HG03196 (cell line): Measurements from ENCODE around the gene PRDM13.
A peak's percentile ranks its signal among the peaks of the same experiment; 100 is the strongest.
"Not testable (repeated sequence)": the region's sequence is repeated elsewhere in the genome, so short reads cannot be mapped to it uniquely, and the experiment has no call there.

Source experiments
- ATAC-seq: cut with Tn5 transposase; IDR thresholded peaks from one replicate; pipeline ENCODE4 v1.9.1; 2021; ENCODE audit not compliant: unreplicated experiment

Gene PRDM13

DNA sequence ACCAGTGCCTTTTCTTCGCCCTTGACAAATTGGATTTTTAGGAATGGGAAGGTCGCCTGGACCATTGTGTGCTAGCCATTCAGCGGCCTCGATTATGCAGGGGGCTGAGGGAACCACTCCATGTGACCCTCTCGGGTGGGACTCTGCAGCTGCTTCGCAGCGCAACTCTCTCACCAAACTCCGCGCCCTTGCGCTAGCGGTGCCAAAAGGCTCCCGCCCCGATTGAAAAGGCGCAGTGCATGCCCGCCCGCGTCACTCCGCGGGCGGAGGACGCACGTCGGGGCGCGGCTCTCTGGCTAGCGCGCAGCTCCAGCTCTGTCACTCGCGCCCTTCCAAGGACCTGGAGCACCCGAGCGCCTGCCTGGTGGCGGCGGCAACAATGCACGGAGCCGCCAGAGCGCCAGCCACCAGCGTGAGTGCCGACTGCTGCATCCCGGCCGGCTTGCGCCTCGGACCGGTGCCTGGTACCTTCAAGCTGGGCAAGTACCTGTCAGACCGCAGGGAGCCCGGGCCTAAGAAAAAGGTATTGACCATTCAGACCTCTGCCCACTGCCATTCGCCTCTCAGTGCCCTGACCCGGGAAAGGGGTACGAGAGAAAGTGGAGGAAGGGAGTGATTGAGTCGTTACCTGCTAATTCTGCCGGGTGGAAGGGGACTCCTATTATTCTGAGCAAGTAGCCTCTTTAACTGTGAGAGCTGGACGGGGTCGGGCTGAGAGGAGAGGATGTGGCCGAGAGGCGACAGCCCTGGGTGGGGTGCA, at the start of gene PRDM13:
TSS of gene PRDM13 (plus strand) at position 178 of the 760 bp plus-strand sequence. CDS start at position 380, 202 bp downstream.
- no peak for ATAC-seq

- ATAC-seq: no peak
These were observed 47.6 kb upstream of the PRDM13 start for GRCh38 chr6:99559057-99559456.

- no peak for ATAC-seq
These were observed 46.0 kb upstream of the PRDM13 start for GRCh38 chr6:99560668-99561067.

DNA sequence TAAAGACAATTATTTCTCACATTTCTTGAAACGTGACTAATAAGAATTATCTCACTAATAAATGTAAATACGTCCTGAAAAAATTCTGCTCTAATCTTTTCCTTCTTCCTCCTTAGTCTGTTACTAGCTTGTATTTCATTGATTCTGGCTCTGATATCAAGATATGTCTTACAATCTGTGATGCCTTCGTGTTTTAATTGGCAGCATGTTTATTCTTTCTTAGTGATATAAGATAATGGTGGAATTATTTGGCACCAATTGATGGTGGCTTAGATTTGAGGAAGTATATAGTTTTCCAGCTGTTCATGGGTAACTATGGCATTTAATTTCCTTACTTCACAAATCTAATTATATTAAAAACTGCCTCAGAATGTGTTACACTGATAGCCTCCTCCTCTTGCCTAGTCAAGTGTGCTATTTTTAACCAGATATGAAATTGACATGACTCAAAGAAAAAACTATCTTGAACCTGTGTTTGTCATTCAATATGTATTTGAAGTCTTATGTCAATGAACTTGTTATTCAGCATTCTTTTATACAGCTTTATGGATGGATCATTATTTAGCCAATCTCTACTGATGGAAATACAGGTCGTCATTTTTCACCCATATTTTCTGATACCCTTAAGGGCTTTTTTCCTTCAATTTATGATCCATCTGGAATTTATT, 43.4 kb upstream of the PRDM13 start:
- ATAC-seq: no peak

DNA sequence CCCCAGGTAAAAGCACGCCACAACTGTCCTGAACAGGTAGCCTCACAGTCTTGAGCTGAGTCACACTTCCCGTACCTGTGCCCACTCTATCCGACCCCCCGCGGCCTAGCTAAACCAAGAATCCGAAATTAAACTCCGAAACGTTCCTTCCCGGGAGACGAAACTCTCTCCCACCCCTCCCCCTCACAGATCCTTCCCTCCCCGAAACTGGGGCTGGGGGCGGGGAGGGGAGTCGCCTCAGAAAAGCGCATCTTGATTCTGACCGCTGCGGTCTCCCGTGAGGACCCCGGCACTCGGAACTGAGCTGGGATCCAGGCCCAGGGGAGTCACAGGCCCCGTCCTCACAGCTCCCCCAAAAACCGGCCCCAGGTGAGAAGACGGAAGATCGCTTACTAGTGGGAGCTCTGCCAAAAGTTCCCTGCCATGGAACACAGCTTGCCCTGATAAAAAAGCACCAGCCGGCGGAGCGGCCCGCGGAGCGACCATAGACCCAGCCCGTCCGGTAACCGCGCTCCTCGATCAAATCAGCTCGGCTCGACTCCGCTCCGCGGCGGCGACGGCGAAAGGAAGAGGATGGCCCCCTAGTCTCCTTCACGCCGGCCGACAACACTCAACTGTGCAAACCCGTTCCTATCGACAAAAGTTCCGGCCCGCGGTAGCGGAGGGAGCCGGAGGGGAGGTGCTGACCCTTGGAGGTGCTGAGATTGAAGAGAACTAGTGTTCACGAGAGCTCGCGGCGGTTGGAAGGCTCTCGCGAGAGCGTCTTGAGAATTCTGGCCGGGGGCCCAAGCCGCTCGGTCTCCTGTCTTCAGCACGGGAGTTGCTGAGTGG, 38.3 kb upstream of the PRDM13 start, which contains the start of gene CCNC:
TSS of gene CCNC (minus strand) at position 558 of the 831 bp plus-strand sequence. CDS start at position 425, 133 bp downstream.
- peak; percentile 97 for ATAC-seq

- ATAC-seq: no peak
These were observed 32.5 kb upstream of the PRDM13 start for GRCh38 chr6:99573980-99574617.

DNA sequence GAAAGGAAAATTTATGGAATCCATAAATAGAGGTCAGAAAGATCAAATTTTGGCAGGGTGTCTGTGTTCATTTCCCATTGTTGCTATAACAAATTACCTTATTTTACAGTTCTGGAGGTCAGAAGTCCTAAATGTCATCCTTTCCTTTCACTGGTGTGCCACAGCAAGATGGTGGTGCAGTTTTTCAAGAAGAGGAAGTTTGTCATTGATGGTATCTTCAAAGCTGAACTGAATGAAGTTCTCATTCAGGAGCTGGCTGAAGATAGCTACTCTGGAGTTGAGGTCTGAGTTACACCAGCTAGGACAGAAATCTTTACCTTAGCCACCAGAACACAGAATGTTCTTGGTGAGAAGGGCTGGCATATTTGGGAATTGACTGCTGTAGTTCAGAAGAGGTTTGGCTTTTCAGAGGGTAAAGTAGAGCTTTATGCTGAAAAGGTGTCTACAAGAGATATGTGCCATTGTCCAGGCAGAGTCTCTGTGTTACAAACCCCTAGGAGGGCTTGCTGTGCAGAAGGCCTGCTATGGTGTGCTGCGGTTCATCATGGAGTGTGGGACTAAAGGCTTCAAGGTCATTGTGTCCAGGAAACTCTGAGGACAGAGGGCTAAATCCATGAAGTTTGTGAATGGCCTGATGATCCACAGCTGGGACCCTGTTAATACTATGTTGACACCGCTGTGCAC, 30.9 kb upstream of the PRDM13 start:
- no peak for ATAC-seq

DNA sequence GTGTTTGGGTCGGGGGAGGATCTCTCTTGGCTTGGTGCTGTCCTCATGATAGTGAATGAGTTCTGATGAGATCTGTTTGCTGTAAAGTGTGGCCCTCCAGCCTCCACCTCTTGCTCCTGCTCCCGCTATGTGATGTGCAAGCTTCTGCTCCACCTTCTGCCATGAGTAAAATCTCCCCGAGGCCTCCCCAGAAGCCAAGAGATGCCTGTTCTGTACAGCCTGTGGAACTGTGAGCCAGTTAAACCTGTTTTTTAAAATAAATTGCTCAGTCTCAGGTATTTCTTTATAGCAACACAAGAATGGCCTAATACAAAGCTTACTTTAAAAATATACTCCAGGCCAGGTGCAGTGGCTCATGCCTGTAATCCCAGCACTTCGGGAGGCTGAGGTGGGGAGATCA, 26.9 kb upstream of the PRDM13 start:
- ATAC-seq: no peak

DNA sequence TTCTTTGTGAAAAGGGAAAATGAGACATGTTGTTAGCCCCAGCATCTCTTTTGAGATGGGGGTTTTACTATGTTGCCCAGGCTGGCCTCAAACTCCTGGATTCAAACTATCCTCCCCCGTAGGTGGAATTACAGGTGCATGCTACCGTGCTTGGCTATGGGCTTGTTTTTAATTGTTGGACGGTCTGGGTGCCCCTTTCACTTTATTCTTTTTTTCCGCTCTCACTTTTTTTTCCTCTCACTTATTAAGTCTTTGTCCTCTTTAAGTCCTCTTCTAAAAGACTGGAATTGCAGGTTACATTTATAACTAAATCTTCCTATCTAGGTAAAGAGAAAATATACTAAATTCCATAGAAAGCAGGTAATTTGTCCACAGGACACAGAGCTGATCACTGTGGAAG, 18.8 kb upstream of the PRDM13 start:
- no peak for ATAC-seq

- peak; percentile 95 for ATAC-seq
These were observed 17.9 kb upstream of the PRDM13 start for GRCh38 chr6:99588618-99589289.

DNA sequence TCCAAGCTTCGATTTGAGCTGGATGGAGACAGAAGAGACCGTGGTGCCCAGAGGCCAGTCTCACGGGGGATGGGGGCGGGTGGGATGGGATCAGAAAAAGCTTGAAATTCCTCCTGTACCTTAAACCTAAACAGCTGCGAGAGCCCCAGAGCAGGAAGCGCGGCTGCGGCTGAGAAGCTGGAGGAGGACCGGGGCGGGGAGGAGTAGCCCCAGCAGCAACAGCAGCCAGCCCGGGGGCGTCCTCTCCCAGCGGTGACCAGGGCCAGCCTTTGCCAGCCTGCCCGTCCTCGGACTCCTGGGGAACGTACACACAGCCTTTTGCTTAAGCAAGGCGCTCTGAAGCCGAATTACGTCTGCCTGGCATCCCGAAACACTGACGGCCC, 17.4 kb upstream of the PRDM13 start:
- ATAC-seq: peak; percentile 18

DNA sequence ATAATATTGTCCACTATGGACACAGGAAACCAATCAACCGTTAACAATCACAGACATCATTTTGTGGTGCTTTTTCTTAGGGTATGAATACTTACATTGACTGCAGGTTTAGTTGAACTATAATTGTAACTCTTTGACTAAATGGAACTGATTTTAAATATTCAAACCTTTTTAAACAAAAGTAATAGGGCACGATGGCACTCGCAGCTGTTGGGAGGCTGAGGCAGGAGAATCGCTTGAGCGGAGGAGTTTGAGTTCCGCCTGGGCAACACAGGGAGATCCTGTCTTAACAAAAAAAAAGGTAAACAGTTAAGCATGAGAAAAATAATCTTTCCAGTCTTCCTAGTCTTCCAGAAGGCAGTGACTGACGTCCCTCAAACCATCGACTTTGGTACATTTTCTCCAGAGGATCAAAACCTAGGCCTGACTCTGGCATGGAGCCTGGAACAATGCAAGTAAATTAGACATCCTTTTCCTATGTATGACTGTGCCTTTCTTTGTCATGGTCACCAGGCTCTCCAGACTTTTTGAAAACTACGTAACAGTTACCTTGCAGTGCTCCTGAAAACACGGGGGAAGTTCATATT, 16.6 kb upstream of the PRDM13 start:
- ATAC-seq: no peak

DNA sequence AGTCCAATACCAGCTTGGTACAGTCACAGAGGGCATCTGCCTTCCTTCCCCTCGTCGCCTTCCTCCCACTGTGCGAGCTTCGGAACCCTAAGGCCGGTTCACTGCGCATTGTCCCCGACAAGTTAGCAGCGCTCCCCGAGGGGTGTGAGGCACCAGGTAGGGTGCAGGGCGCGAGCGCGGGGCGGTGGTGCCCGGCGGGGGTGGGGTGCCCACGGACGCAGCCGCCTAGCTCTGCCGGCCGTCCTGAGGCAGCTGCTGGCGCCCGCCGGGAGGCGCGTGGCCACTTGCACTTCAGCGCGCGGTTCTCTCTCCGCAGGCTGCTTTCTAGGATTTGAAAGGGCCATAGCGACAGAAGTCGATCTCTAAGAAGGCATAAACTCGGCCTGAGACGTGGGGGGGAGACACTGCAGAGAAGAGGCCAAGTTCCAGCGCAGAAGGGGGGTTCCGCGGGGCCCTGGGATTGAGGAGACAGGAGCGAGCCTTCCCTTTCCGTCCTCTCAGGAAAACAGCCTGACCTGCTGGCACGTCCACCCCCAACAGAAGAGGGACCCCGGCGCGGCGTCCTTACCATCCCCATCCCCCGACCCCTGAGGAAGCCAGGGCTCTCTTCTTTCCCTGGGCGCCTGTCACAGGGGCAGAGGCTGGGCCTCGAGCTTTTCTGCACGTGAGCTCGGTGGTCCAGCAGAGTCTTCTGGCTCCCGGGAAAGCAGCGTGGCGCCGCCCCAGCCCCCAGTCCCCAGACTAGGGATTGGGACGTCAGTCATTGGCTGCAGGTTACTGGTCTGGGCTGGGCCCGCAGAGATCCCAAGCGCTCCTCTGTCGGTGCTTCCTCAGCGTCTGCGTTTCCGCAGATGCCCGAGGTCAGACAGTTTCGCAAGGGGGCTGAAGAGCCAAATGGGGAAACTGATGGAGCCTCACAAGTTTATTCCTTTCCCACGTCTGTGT, 15.6 kb upstream of the PRDM13 start:
- ATAC-seq: no peak

DNA sequence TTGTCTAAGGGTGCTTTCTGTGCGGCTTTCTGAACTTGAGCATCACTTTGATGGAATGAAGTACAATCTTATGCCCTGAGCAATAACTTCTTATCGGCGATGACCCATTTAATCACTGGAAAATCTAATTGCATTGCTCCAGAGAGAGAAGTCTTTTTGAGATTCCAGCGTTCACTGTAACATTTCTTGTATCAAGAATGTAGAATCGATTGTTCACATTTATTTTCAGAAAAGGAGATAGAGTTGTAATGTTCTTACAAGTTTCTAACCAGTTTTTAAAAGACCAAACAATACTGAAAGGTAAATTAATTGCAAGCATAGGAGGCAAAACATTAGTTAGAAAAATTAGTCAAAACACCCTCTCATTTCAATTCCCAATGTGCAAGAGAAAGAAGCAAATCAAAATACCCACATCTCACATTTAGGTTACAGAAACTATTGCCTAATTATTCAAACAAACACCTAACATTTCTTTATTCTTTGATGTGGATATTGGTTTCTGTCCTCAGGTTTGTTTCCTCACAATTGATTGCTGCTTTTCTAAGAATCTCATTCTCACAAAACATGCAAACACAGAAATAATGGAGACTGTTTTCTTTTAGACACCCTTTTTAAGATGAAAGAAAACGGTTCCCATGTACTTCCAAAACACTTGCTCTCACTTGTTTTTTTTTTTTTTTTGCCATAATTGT, 14.8 kb upstream of the PRDM13 start:
- ATAC-seq: no peak

DNA sequence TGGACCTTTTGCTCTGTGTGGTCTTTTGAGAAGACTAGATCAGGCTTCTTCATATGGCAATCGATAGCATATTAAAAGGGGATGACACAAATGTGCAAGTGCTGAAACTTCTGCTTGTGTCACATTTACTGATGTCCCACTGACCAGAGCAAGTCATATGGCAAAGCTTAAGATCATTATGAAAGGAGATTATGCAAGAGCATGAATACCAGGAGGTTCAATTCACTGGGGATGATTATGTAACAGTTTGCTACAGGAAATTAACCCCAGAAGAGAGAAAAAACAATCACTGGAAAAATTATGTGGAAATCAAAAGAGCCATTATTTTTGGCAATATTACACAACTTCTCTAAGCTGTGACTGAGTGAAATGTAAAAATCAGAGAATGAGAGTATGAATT, 13.7 kb upstream of the PRDM13 start:
- ATAC-seq: no peak

GRCh38 chr6:99594696-99595095, 11.9 kb upstream of the PRDM13 start:
- ATAC-seq: not testable (repeated sequence)

- no peak for ATAC-seq
These were observed 3.9 kb upstream of the PRDM13 start for GRCh38 chr6:99602520-99603420.
